ENCODE data around the gene HIGD2A. TPM values are rescaled to one million over a fixed set of nuclear protein-coding genes. Genes with fewer than 3 reads are reported as not detected.

Gene HIGD2A
- total and polyA plus RNA-seq, 4 donors, result 39.8 to 152 (median 134) TPM

GRCh38 chr5:176355400-176356178, 33.0 kb upstream of the HIGD2A start:
- peaks cover 44% of the 10 kb centered on the region for H3K36me3 ChIP-seq (ENCODE audit: control insufficient read depth, insufficient read depth, low read length)

GRCh38 chr5:176356179-176356566, 32.4 kb upstream of the HIGD2A start:
- DNase-seq (ENCODE audit: low read depth in 4 of 6, low spot score in 6 of 6), result no peak
- Histone ChIP-seq H3K4me3 (ENCODE audit: low read depth, low read length) (no peak overlapping the region), H3K27me3 (ENCODE audit: control insufficient read depth, insufficient read depth, low read length) (no peaks in the 10 kb centered on the region), H3K27ac (ENCODE audit: low read depth, low read length) (no peak overlapping the region), H3K4me1 (ENCODE audit: control insufficient read depth, insufficient read depth, low read length) (peaks cover 9% of the 10 kb centered on the region), H3K36me3 (ENCODE audit: control insufficient read depth, insufficient read depth, low read length) (peaks cover 38% of the 10 kb centered on the region), H3K9me3 (ENCODE audit: control insufficient read depth, insufficient read depth, low read length) (no peaks in the 10 kb centered on the region)
- WGBS (ENCODE audit: insufficient coverage), result no CpG with 5 or more reads among the region's 3 CpGs

More at GRCh38 chr5:176355400-176356178, 33.0 kb upstream of the HIGD2A start:
- Histone ChIP-seq H3K4me1 (ENCODE audit: control insufficient read depth, insufficient read depth, low read length) (peaks cover 8% of the 10 kb centered on the region), H3K4me3 (ENCODE audit: low read depth, low read length) (no peak overlapping the region), H3K9me3 (ENCODE audit: control insufficient read depth, insufficient read depth, low read length) (no peaks in the 10 kb centered on the region), H3K27me3 (ENCODE audit: control insufficient read depth, insufficient read depth, low read length) (no peaks in the 10 kb centered on the region), H3K27ac (ENCODE audit: low read depth, low read length) (no peak overlapping the region)
- 82% methylated on average over 15 of the region's 16 CpGs for WGBS (ENCODE audit: insufficient coverage)
- no peak for DNase-seq (ENCODE audit: low read depth in 4 of 6, low spot score in 6 of 6)

- Histone ChIP-seq H3K36me3 (ENCODE audit: control insufficient read depth, insufficient read depth, low read length) (peaks cover 17% of the 10 kb centered on the region), H3K27ac (ENCODE audit: low read depth, low read length) (no peak overlapping the region), H3K4me1 (ENCODE audit: control insufficient read depth, insufficient read depth, low read length) (peaks cover 10% of the 10 kb centered on the region), H3K27me3 (ENCODE audit: control insufficient read depth, insufficient read depth, low read length) (no peaks in the 10 kb centered on the region), H3K4me3 (ENCODE audit: low read depth, low read length) (no peak overlapping the region), H3K9me3 (ENCODE audit: control insufficient read depth, insufficient read depth, low read length) (no peaks in the 10 kb centered on the region)
- no peak for DNase-seq (ENCODE audit: low read depth in 4 of 6, low spot score in 6 of 6)
- WGBS (ENCODE audit: insufficient coverage), result no CpG with 5 or more reads among the region's 4 CpGs
These were observed 28.9 kb upstream of the HIGD2A start for GRCh38 chr5:176359658-176360057.

GRCh38 chr5:176360894-176361436, 27.6 kb upstream of the HIGD2A start:
- peaks cover 14% of the 10 kb centered on the region for H3K4me1 ChIP-seq (ENCODE audit: control insufficient read depth, insufficient read depth, low read length)
- H3K36me3 ChIP-seq (ENCODE audit: control insufficient read depth, insufficient read depth, low read length), result peaks cover 9% of the 10 kb centered on the region
- DNase-seq (ENCODE audit: low read depth in 4 of 6, low spot score in 6 of 6), result peak in 1 of 6 donors; percentile 15
- peak overlapping the region; percentile 87 for H3K4me3 ChIP-seq (ENCODE audit: low read depth, low read length)
- H3K9me3 ChIP-seq (ENCODE audit: control insufficient read depth, insufficient read depth, low read length), result no peaks in the 10 kb centered on the region
- WGBS (ENCODE audit: insufficient coverage), result 3% methylated on average over 21 of the region's 27 CpGs
- H3K27me3 ChIP-seq (ENCODE audit: control insufficient read depth, insufficient read depth, low read length), result no peaks in the 10 kb centered on the region
- peak overlapping the region; percentile 82 for H3K27ac ChIP-seq (ENCODE audit: low read depth, low read length)

- WGBS (ENCODE audit: insufficient coverage), result 1% methylated on average over 42 of the region's 56 CpGs
- H3K9me3 ChIP-seq (ENCODE audit: control insufficient read depth, insufficient read depth, low read length), result no peaks in the 10 kb centered on the region
- peaks cover 20% of the 10 kb centered on the region for H3K4me1 ChIP-seq (ENCODE audit: control insufficient read depth, insufficient read depth, low read length)
- no peaks in the 10 kb centered on the region for H3K27me3 ChIP-seq (ENCODE audit: control insufficient read depth, insufficient read depth, low read length)
- H3K36me3 ChIP-seq (ENCODE audit: control insufficient read depth, insufficient read depth, low read length), result peaks cover 14% of the 10 kb centered on the region
- peak within 1 kb of the TSS; percentile 87 for H3K4me3 ChIP-seq (ENCODE audit: low read depth, low read length)
- peak within 1 kb of the TSS; percentile 82 for H3K27ac ChIP-seq (ENCODE audit: low read depth, low read length)
- peak; percentile 80 to 98 (median 85) for DNase-seq (ENCODE audit: low read depth in 4 of 6, low spot score in 6 of 6)
These were observed 26.9 kb upstream of the HIGD2A start, which contains the start of gene KIAA1191 for GRCh38 chr5:176361437-176362232. TSS of gene KIAA1191 (minus strand) at chr5:176361764. CDS start at chr5:176359508, 2,256 bp downstream.

- Histone ChIP-seq H3K9me3 (ENCODE audit: control insufficient read depth, insufficient read depth, low read length) (no peaks in the 10 kb centered on the region), H3K27ac (ENCODE audit: low read depth, low read length) (no peak overlapping the region), H3K27me3 (ENCODE audit: control insufficient read depth, insufficient read depth, low read length) (no peaks in the 10 kb centered on the region), H3K4me1 (ENCODE audit: control insufficient read depth, insufficient read depth, low read length) (peaks cover 22% of the 10 kb centered on the region), H3K4me3 (ENCODE audit: low read depth, low read length) (peak overlapping the region; percentile 87), H3K36me3 (ENCODE audit: control insufficient read depth, insufficient read depth, low read length) (peaks cover 16% of the 10 kb centered on the region)
- no CpG with 5 or more reads among the region's 8 CpGs for WGBS (ENCODE audit: insufficient coverage)
- no peak for DNase-seq (ENCODE audit: low read depth in 4 of 6, low spot score in 6 of 6)
These were observed 26.4 kb upstream of the HIGD2A start for GRCh38 chr5:176362233-176362490.

GRCh38 chr5:176364765-176365350, 23.7 kb upstream of the HIGD2A start:
- Histone ChIP-seq H3K4me3 (ENCODE audit: low read depth, low read length) (peak overlapping the region; percentile 51), H3K27ac (ENCODE audit: low read depth, low read length) (no peak overlapping the region), H3K36me3 (ENCODE audit: control insufficient read depth, insufficient read depth, low read length) (peaks cover 37% of the 10 kb centered on the region), H3K4me1 (ENCODE audit: control insufficient read depth, insufficient read depth, low read length) (peaks cover 21% of the 10 kb centered on the region), H3K27me3 (ENCODE audit: control insufficient read depth, insufficient read depth, low read length) (no peaks in the 10 kb centered on the region), H3K9me3 (ENCODE audit: control insufficient read depth, insufficient read depth, low read length) (no peaks in the 10 kb centered on the region)
- DNase-seq (ENCODE audit: low read depth in 4 of 6, low spot score in 6 of 6), result peak in 1 of 6 donors; percentile 35
- 13% methylated on average over 22 of the region's 28 CpGs for WGBS (ENCODE audit: insufficient coverage)

GRCh38 chr5:176365351-176366231, 23.0 kb upstream of the HIGD2A start, which contains the start of gene ARL10:
TSS of gene ARL10 (plus strand) at chr5:176365487. CDS start at chr5:176365564, 77 bp downstream.
- peak in 5 of 6 donors; percentile 26 to 90 (median 54) for DNase-seq (ENCODE audit: low read depth in 4 of 6, low spot score in 6 of 6)
- peaks cover 40% of the 10 kb centered on the region for H3K36me3 ChIP-seq (ENCODE audit: control insufficient read depth, insufficient read depth, low read length)
- under 1% methylated on average over 108 of the region's 108 CpGs for WGBS (ENCODE audit: insufficient coverage)
- H3K27ac ChIP-seq (ENCODE audit: low read depth, low read length), result no peak within 1 kb of the TSS
- peak within 1 kb of the TSS; percentile 51 for H3K4me3 ChIP-seq (ENCODE audit: low read depth, low read length)
- H3K27me3 ChIP-seq (ENCODE audit: control insufficient read depth, insufficient read depth, low read length), result no peaks in the 10 kb centered on the region
- H3K9me3 ChIP-seq (ENCODE audit: control insufficient read depth, insufficient read depth, low read length), result no peaks in the 10 kb centered on the region
- H3K4me1 ChIP-seq (ENCODE audit: control insufficient read depth, insufficient read depth, low read length), result peaks cover 14% of the 10 kb centered on the region
